ENCODE results near the gene BMP2K.

BMP2K gene

GRCh38 chr4:78764498-78764961, 11.6 kb upstream of the BMP2K start:
- no peak for DNase-seq

GRCh38 chr4:78765432-78766006, 10.6 kb upstream of the BMP2K start:
- no peak for DNase-seq

GRCh38 chr4:78766026-78766425, 10.1 kb upstream of the BMP2K start:
- peak in 2 of 58 donors; percentile 4 to 13 for DNase-seq

DNA sequence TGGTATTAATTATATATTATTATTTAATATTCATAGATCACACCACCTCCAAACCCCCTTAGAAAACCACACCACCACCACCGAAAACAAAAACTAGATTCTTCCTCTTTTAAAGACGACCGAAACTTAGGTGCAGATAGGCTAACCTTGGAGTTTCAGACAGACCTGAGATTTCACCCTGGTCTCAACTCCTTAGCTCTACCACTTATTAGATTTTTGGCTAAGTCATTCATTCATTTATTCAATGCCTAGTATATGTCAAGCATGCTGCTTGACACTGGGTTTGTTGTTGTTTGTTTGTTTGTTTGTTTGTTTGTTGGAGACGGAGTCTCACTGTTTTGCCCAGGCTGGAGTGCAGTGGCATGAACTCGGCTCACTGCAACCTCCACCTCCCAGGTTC, 9.5 kb upstream of the BMP2K start:
- DNase-seq, result no peak

- DNase-seq, result no peak
Measured at GRCh38 chr4:78767350-78767749, 8.8 kb upstream of the BMP2K start.

GRCh38 chr4:78768452-78769180, 7.5 kb upstream of the BMP2K start:
- DNase-seq, result no peak

DNA sequence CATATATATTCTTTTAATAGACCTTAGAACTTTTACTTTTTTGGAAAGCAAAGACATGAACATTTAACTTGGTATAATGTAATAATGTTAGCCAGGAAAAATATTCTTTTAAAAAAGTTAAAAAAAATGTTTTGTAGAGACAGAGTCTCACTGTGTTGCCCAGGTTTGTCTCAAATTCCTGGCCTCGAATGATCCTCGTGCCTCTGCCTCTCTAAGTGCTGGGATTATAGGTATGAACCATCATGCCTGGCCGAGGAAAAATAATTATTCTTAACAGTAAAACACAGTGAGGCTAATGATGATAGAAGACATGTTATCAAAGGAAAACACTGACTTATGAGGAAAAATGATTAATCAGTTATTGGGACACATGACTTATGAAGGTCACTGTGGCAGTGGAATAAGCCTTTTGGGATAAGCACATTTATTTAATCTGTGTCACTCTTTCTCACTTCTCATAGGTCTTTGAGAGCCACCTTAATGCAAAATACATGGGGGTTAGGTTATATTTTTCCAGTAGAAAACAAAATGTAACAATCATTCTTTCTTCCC, 6.0 kb upstream of the BMP2K start:
- no peak for DNase-seq

- DNase-seq, result no peak
Measured at GRCh38 chr4:78772526-78773091, 3.5 kb upstream of the BMP2K start.

- DNase-seq, result no peak
Measured at GRCh38 chr4:78774417-78774816, 1.7 kb upstream of the BMP2K start.

- DNase-seq, result peak; percentile 42 to 97 (median 85)
Measured at GRCh38 chr4:78775303-78776078, 659 bp upstream of the BMP2K start.

GRCh38 chr4:78776729-78777575, 802 bp downstream of the BMP2K start:
- peak in 29 of 58 donors; percentile 2 to 53 (median 33) for DNase-seq

- DNase-seq, result no peak
Measured at GRCh38 chr4:78777576-78777940, 1.4 kb downstream of the BMP2K start.

DNA sequence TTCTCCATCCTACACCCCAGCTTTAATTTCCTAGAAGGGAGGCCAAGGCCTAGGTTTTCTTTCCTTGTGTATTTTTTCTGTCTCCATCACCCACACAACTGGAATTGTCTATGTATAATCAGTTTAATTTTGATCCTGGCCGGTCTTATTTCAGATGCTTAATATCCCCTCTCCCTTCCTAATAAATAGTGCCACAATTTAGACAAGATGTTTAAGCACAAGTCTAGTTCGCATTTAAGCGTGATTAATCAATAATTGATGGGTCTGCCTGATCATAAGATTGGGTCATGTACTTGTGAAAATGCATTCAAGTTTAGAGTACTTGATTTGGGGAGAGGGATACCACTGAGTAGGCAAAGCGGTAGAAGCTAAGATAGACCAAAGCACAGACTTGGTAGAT, 2.4 kb downstream of the BMP2K start:
- no peak for DNase-seq

GRCh38 chr4:78779280-78779679, 3.1 kb downstream of the BMP2K start:
- no peak for DNase-seq

GRCh38 chr4:78780093-78780492, 3.9 kb downstream of the BMP2K start:
- no peak for DNase-seq

DNA sequence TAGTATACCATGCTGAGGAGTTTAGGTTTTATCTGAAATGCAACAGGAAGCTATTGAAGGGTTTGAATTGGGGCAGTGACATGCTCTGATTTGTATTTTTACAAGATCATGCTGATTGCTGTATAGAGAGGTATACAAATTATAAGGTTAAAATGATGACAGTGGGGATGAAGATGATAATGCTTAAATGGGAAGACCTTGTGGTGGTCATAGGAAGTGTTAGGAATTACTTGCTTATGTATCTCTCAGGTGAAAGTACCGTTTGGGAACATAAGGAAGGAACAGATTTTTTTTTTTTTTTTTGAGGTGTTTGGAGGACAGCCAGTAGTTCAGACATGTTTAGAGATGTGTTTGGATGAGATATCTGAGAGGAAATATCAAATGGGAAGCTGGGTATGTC, 5.0 kb downstream of the BMP2K start:
- DNase-seq, result no peak

- no peak for DNase-seq
Measured at GRCh38 chr4:78781924-78782323, 5.8 kb downstream of the BMP2K start.

DNA sequence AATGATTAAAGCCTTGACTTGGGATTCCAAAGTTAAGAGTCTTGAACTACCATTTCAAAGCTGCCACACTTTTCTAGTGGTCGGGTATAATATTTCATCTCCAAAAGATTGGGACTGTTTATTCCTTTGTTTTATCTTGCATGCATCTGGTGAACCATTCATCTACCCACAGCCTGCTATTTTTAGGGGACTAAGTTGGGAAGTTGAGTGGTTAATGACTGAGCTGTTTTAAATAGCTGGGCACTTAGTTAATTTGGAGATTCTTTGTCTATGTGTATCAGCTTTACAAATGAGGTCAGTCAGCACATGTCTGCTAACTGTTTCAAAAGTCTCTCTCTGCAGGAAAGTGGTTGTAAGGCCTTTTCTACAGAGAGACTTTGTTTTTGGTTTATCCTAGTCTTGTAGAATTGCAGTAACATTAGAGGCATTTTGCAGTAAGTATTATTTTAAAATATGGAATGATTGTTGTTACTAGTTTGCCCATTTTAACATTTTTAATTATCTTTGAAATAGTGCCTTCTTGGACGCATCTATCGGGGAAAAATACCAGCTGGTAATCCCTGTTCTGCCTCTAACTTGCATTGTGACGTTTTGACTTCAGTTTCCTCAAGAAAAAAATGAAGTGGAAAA, 8.2 kb downstream of the BMP2K start:
- no peak for DNase-seq

GRCh38 chr4:78787392-78788006, 11.3 kb downstream of the BMP2K start:
- no peak for DNase-seq

All from anterior cingulate cortex (tissue), 58 donors.